PC-3 (cell line): ENCODE data around the gene PEX11G.

ENCODE experiments used
- EZH2 ChIP-seq: fragments of 300-600 bp; sonication (generic); IDR thresholded peaks from one replicate; pipeline ENCODE4 v1.6.1; 2017; ENCODE audit warnings: antibody characterized with exemption, mild to moderate bottlenecking, low read length; ENCODE audit not compliant: unreplicated experiment
- TF ChIP-seq, protein P1 (sequence below): fragments of 300-600 bp; sonication (generic); conservative IDR thresholded peaks from 2 replicates; pipeline ENCODE4 v1.5.1; 2017; ENCODE audit warnings: antibody characterized with exemption, low read depth, mild to moderate bottlenecking, low read length

- TF ChIP-seq, protein P1, sequence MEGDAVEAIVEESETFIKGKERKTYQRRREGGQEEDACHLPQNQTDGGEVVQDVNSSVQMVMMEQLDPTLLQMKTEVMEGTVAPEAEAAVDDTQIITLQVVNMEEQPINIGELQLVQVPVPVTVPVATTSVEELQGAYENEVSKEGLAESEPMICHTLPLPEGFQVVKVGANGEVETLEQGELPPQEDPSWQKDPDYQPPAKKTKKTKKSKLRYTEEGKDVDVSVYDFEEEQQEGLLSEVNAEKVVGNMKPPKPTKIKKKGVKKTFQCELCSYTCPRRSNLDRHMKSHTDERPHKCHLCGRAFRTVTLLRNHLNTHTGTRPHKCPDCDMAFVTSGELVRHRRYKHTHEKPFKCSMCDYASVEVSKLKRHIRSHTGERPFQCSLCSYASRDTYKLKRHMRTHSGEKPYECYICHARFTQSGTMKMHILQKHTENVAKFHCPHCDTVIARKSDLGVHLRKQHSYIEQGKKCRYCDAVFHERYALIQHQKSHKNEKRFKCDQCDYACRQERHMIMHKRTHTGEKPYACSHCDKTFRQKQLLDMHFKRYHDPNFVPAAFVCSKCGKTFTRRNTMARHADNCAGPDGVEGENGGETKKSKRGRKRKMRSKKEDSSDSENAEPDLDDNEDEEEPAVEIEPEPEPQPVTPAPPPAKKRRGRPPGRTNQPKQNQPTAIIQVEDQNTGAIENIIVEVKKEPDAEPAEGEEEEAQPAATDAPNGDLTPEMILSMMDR, result no peak
- TF ChIP-seq EZH2, result no peak
Observed at GRCh38 chr19:7527516-7528191, 38.8 kb upstream of the PEX11G start.
